ENCODE data around the gene ADIPOQ.
"Not testable (repeated sequence)": the region's sequence is repeated elsewhere in the genome, so short reads cannot be mapped to it uniquely, and the experiment has no call there.

Gene ADIPOQ

GRCh38 chr3:186869253-186870100 is 27.0 kb downstream of the ADIPOQ start:
- FAIRE-seq: no peak
- no peak for DNase-seq (ENCODE audit: insufficient read length, low spot score)
- TF ChIP-seq POLR2A (IDR thresholded peaks at IDR 0.05; ENCODE audit: low read depth, low read length): no peak
- no peak for TF ChIP-seq POU2F2 (IDR thresholded peaks at IDR 0.05; ENCODE audit: low read depth, low read length)
- TF ChIP-seq TAF1 (IDR thresholded peaks at IDR 0.05; ENCODE audit: low read depth, low read length): no peak
- TF ChIP-seq PAX5 (IDR thresholded peaks at IDR 0.05; ENCODE audit: insufficient read depth, low read length, severe bottlenecking): no peak
- no peak for TF ChIP-seq POLR2AphosphoS5 (IDR thresholded peaks at IDR 0.05; ENCODE audit: low read depth, low read length)
- TF ChIP-seq SPI1 (IDR thresholded peaks at IDR 0.05; ENCODE audit: low read depth, low read length): no peak

GRCh38 chr3:186870421-186871201 is 28.1 kb downstream of the ADIPOQ start:
- no peak for TF ChIP-seq PAX5 (IDR thresholded peaks at IDR 0.05; ENCODE audit: insufficient read depth, low read length, severe bottlenecking)
- TF ChIP-seq POLR2AphosphoS5 (IDR thresholded peaks at IDR 0.05; ENCODE audit: low read depth, low read length): no peak
- TF ChIP-seq SPI1 (IDR thresholded peaks at IDR 0.05; ENCODE audit: low read depth, low read length): no peak
- no peak for TF ChIP-seq TAF1 (IDR thresholded peaks at IDR 0.05; ENCODE audit: low read depth, low read length)
- TF ChIP-seq POU2F2 (IDR thresholded peaks at IDR 0.05; ENCODE audit: low read depth, low read length): no peak
- TF ChIP-seq POLR2A (IDR thresholded peaks at IDR 0.05; ENCODE audit: low read depth, low read length): no peak
- no peak for FAIRE-seq
- no peak for DNase-seq (ENCODE audit: insufficient read length, low spot score)

DNA sequence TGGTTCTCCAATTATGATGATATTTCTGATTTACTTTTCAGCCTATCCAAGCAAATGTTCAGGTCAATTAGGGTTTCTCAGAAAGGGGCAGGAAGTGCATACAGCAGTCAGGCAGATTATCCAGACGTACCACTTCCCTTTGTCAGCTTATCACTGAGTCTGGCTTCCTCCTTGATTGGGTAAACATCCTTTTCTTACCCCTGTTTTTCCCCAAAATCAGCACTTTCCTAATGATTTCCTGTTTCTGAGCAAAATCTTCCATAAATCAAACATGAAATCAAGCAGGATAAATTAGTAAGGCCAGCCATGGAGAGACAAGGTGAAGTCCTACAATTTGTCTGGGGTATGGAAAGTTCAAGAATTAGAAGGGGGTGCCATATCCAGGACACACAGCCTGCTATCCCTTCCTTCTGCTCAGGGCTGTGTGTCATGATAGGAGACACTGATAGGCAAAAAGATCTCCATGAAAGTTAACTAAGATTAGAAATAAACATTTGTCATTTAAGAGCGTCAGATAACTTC is 29.0 kb downstream of the ADIPOQ start:
- DNase-seq (ENCODE audit: insufficient read length, low spot score) (no peak), FAIRE-seq (no peak)

DNA sequence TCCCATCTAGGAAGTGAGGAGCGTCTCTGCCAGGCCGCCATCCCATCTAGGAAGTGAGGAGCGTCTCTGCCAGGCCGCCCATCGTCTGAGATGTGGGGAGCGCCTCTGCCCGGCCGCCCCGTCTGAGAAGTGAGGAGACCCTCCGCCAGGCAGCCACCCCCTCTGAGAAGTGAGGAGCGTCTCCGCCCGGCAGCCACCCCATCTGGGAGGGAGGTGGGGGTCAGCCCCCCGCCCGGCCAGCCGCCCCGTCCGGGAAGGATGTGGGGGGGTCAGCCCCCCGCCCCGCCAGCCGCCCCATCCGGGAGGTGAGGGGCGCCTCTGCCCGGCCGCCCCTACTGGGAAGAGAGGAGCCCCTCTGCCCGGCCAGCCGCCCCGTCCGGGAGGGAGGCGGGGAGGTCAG is 31.3 kb downstream of the ADIPOQ start:
- FAIRE-seq; DNase-seq (ENCODE audit: insufficient read length, low spot score): not testable (repeated sequence)

More for the DNA sequence above, 29.0 kb downstream of the ADIPOQ start:
- no peak for TF ChIP-seq POLR2A (IDR thresholded peaks at IDR 0.05; ENCODE audit: low read depth, low read length)

GRCh38 chr3:186874216-186874615 is 31.7 kb downstream of the ADIPOQ start:
- not testable (repeated sequence) for DNase-seq (ENCODE audit: insufficient read length, low spot score); FAIRE-seq

GRCh38 chr3:186874841-186875240 is 32.3 kb downstream of the ADIPOQ start:
- FAIRE-seq; DNase-seq (ENCODE audit: insufficient read length, low spot score): not testable (repeated sequence)

GRCh38 chr3:186875708-186876107 is 33.2 kb downstream of the ADIPOQ start:
- FAIRE-seq (no peak), DNase-seq (ENCODE audit: insufficient read length, low spot score) (no peak)
- TF ChIP-seq SPI1 (IDR thresholded peaks at IDR 0.05; ENCODE audit: low read depth, low read length) (no peak), POLR2AphosphoS5 (IDR thresholded peaks at IDR 0.05; ENCODE audit: low read depth, low read length) (no peak), POLR2A (IDR thresholded peaks at IDR 0.05; ENCODE audit: low read depth, low read length) (no peak), POU2F2 (IDR thresholded peaks at IDR 0.05; ENCODE audit: low read depth, low read length) (no peak), TAF1 (IDR thresholded peaks at IDR 0.05; ENCODE audit: low read depth, low read length) (no peak), PAX5 (IDR thresholded peaks at IDR 0.05; ENCODE audit: insufficient read depth, low read length, severe bottlenecking) (no peak)

- FAIRE-seq: no peak
- no peak for TF ChIP-seq POLR2A (IDR thresholded peaks at IDR 0.05; ENCODE audit: low read depth, low read length)
- TF ChIP-seq POU2F2 (IDR thresholded peaks at IDR 0.05; ENCODE audit: low read depth, low read length): no peak
- TF ChIP-seq TAF1 (IDR thresholded peaks at IDR 0.05; ENCODE audit: low read depth, low read length): no peak
- no peak for TF ChIP-seq PAX5 (IDR thresholded peaks at IDR 0.05; ENCODE audit: insufficient read depth, low read length, severe bottlenecking)
- TF ChIP-seq POLR2AphosphoS5 (IDR thresholded peaks at IDR 0.05; ENCODE audit: low read depth, low read length): no peak
- no peak for TF ChIP-seq SPI1 (IDR thresholded peaks at IDR 0.05; ENCODE audit: low read depth, low read length)
- DNase-seq (ENCODE audit: insufficient read length, low spot score): no peak
Observed at GRCh38 chr3:186879781-186880180, 37.3 kb downstream of the ADIPOQ start.

GRCh38 chr3:186880406-186880805 is 37.9 kb downstream of the ADIPOQ start:
- DNase-seq (ENCODE audit: insufficient read length, low spot score) (no peak), FAIRE-seq (no peak)
- TF ChIP-seq POLR2AphosphoS5 (IDR thresholded peaks at IDR 0.05; ENCODE audit: low read depth, low read length) (no peak), TAF1 (IDR thresholded peaks at IDR 0.05; ENCODE audit: low read depth, low read length) (no peak), POU2F2 (IDR thresholded peaks at IDR 0.05; ENCODE audit: low read depth, low read length) (no peak), POLR2A (IDR thresholded peaks at IDR 0.05; ENCODE audit: low read depth, low read length) (no peak), PAX5 (IDR thresholded peaks at IDR 0.05; ENCODE audit: insufficient read depth, low read length, severe bottlenecking) (no peak), SPI1 (IDR thresholded peaks at IDR 0.05; ENCODE audit: low read depth, low read length) (no peak)

DNA sequence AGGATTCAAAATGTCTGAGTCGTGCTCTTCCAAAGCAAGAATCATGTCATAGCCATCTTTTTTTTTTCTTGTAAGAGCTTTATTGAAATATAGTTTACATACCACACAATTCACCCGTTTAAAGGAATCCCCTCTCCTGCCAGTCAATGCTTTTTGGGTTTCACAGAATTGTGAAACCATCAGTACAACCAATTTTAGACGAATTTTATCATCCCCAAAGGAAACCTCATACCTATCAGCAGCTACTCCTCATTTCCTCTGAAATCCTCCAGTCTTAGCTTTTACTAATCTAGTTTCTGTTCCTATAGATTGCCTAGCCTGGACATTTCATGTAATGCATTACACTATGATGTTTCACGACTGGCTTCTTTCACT is 39.6 kb downstream of the ADIPOQ start:
- DNase-seq (ENCODE audit: insufficient read length, low spot score): no peak
- TF ChIP-seq PAX5 (IDR thresholded peaks at IDR 0.05; ENCODE audit: insufficient read depth, low read length, severe bottlenecking): no peak
- no peak for TF ChIP-seq SPI1 (IDR thresholded peaks at IDR 0.05; ENCODE audit: low read depth, low read length)
- no peak for TF ChIP-seq POLR2A (IDR thresholded peaks at IDR 0.05; ENCODE audit: low read depth, low read length)
- TF ChIP-seq POLR2AphosphoS5 (IDR thresholded peaks at IDR 0.05; ENCODE audit: low read depth, low read length): no peak
- no peak for TF ChIP-seq POU2F2 (IDR thresholded peaks at IDR 0.05; ENCODE audit: low read depth, low read length)
- TF ChIP-seq TAF1 (IDR thresholded peaks at IDR 0.05; ENCODE audit: low read depth, low read length): no peak
- no peak for FAIRE-seq

Measured in GM12891 (cell line).